Loucy (cell line): Measurements from ENCODE around the gene ULK1.

Experiments
- EZH2phosphoT487 ChIP-seq: fragments of 200-600 bp; IDR thresholded peaks from 2 replicates; pipeline ENCODE4 v1.6.1; 2018; ENCODE audit warnings: antibody characterized with exemption, mild to moderate bottlenecking, moderate library complexity, borderline replicate concordance
- TF ChIP-seq, protein P1 (sequence below): fragments of 200-600 bp; sonication (generic); conservative IDR thresholded peaks from 2 replicates; pipeline ENCODE4 v1.5.1; 2014; ENCODE audit warnings: mild to moderate bottlenecking, antibody characterized with exemption, low read length

DNA sequence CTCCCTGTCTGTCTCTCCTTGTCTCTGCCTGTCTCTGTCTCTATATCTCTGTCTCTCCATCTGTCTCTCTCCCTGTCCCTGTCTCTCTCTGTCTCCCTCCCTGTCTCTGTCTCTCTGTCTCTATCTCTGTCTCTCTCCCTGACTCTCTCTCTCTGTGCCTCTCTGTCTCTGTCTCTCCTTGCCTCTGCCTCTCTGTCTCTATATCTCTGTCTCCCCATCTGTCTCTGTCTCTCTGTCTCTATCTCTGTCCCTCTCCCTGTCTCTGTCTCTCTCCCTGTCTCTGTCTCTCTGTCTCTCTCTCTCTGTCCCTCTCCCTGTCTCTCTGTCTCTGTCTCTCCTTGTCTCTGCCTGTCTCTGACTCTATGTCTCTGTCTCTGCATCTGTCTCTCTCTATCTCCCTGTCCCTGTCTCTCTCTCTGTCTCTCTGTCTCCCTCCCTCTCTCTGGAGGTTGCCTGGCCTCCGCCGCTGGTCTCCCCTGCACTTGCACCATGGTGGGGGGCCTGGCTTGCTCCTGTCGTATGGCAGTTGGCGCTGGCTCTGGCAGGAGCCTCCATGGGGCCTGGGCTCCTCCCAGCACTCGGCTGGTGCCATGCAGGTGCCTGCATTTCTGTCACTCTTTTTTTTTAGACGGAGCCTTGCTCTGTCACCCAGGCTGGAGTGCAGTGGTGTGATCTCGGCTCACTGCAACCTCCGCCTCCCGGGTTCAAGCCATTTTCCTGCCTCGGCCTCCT lies 37.9 kb upstream of the ULK1 start:
- TF ChIP-seq, protein P1, sequence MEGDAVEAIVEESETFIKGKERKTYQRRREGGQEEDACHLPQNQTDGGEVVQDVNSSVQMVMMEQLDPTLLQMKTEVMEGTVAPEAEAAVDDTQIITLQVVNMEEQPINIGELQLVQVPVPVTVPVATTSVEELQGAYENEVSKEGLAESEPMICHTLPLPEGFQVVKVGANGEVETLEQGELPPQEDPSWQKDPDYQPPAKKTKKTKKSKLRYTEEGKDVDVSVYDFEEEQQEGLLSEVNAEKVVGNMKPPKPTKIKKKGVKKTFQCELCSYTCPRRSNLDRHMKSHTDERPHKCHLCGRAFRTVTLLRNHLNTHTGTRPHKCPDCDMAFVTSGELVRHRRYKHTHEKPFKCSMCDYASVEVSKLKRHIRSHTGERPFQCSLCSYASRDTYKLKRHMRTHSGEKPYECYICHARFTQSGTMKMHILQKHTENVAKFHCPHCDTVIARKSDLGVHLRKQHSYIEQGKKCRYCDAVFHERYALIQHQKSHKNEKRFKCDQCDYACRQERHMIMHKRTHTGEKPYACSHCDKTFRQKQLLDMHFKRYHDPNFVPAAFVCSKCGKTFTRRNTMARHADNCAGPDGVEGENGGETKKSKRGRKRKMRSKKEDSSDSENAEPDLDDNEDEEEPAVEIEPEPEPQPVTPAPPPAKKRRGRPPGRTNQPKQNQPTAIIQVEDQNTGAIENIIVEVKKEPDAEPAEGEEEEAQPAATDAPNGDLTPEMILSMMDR, result no peak
- no peak for TF ChIP-seq EZH2phosphoT487
